Hematopoietic multipotent progenitor cell treated with erythropoietin and hydrocortisone succinate and interleukin-3 and kit ligand, for 4 days (in vitro differentiated cells): ENCODE data around the gene RCOR1.

Experiments used
- DNase-seq: peaks from one replicate; pipeline ENCODE4 v3.0.0-alpha.2; 2015

Gene RCOR1

GRCh38 chr14:102686196-102686801 is 93.8 kb downstream of the RCOR1 start:
- DNase-seq: peak; percentile 44

GRCh38 chr14:102688290-102688689 is 95.8 kb downstream of the RCOR1 start:
- DNase-seq: peak; percentile 50

DNA sequence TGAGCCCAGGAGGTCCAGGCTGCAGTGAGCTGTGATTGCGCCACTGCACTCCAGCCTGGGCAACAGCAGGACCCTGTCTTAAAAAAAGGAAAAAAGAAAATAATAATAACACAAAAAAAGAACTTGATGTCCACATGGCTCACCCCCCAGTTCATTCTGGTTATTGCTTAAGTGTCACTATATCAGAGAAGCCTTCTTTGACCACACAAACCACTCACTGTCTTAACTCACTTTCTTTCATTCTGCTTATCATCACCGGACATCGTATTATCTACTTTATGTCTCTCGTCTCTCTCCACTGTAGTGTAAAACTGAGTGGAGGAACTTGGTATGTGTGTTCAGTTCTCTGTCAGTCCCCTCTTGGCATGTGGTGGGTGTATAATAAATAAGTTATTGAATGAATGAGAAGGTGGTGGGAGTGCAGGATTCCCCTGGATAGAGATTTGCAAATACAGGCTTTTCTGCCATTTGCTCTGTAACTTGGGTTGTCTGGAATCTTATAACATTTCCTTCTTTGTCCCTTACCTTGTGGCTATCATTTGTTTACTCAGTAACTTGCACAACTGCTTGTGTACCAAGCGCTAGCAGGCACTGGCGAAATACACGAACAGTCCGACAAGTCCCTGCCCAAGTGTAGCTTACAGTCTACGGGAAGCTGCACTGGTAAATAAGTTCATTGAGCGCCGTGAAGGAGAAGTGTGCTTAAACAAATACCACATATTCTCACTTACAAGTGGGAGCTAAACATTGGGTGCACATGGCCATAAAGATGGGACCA is 98.2 kb downstream of the RCOR1 start:
- peak; percentile 95 for DNase-seq

DNA sequence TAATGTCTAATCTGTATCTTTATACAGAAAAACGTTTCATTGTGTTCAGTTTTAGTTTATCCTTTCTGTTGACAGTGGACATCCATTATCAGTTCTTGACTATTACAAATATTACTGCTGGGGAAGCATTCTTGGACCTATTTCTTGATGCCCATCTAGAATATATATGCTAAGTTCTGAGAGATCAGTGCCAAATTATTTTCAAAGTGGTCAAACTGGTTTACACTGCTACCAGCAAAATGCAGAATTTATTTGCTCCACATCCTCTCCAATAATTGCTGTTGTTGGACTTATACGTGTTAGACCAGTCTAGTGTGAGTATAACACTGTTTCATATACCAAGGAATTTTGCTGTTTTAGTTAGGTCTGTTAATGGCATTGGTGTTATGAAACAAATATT is 99.3 kb downstream of the RCOR1 start:
- no peak for DNase-seq

DNA sequence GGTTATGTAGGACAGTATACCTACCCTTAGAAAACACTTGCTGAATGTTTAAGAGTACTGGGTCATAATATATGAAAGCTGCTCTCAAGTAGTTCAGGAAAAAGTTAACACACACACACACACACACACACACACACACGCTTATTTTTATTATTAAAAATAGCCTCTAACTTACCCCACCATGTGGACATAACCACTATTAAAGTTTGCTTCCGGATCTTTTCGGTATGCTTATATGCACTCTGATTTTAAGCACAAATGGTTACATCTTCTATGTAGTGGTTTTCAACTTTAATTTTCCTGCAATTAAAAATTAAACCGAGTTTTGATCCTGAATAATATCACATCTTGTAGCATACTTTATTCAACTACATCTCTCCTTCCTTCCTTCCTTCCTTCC is 99.9 kb downstream of the RCOR1 start:
- DNase-seq: no peak

- peak; percentile 48 for DNase-seq
Observed at GRCh38 chr14:102693006-102693755, 100.7 kb downstream of the RCOR1 start.

DNA sequence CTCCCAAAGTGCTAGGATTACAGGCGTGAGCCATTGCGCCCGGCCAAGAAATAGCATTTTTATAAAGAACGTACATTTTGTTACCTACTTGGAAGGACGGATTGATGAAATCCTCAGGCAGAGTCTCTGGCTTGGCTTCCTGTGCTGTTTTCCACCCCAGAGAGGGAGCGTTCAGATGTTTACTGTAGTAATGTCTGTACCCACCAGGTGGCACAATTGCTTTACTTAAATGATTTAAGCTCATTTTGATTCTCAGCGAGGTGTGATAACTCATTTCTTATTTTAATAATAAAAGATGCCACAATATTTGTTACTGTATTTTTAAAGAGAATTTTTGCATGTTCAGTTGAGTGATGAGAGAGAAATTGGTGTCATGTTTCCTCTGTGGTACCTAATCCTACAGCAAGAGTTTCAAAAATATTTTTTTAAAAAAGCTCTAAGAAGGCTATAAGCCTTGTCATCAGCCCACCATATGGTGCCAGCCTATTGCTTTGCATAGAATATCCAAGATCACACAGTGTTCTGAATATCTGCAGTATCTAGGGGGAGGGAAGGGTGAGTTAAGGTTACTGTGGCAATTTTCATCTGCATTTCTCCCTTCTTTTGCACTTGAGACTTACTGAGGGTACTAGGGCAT is 102.2 kb downstream of the RCOR1 start:
- DNase-seq: peak; percentile 93

- DNase-seq: peak; percentile 59
Observed at GRCh38 chr14:102695167-102695555, 102.7 kb downstream of the RCOR1 start.

- DNase-seq: no peak
Observed at GRCh38 chr14:102696332-102696731, 103.9 kb downstream of the RCOR1 start.

DNA sequence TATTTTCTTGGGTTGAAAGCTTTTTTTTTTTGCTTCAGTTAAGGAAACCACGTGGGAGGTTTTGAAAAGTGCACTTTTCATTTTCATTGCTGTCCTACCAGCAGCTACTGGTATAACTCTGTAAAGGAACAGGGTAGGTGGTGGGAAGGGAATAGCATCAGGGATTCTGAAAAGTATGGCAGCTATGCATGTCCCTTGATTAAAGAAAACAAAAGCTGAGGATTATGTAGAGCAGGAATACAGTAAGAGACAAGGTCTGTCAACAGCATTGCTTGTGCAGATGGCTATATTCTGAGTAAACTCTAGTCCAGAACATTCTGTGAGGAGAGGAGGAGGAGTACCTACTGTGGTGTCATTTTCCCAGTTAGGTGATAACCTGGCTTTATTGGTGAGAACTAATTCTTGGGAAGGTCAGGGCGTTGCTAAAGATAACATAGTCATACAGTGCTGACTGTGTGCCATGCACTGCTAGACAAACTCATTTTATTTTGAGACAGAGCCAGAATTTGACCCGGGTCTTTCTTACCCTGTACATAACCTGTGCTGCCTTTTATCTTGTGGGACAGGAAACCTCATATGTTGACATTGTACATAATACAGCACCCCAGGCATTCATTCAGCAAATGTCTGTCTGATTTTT is 104.5 kb downstream of the RCOR1 start:
- DNase-seq: peak; percentile 17

GRCh38 chr14:102697501-102697900 is 105.1 kb downstream of the RCOR1 start:
- no peak for DNase-seq

- no peak for DNase-seq
Observed at GRCh38 chr14:102699416-102700110, 107.1 kb downstream of the RCOR1 start.

GRCh38 chr14:102708494-102708893 is 116.0 kb downstream of the RCOR1 start:
- no peak for DNase-seq

DNA sequence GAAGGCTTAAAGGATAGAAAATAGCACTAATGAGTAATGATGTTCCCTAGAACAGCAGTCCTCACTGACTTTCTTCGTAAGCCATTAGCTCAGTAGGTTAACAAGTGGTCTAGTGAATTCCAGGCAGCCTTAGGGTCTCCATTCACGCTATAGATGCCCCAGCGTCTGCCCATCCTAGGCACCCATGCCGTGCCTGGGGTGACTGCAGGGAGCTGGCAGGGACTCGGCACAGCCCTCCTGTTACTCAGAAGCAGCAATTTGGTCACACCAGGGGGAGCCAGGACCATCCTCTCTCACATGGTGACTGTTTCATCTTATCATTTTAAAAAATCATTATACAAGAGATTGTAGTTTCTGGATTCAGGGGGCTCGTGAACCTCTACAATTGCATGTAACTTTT is 118.8 kb downstream of the RCOR1 start:
- DNase-seq: no peak

DNA sequence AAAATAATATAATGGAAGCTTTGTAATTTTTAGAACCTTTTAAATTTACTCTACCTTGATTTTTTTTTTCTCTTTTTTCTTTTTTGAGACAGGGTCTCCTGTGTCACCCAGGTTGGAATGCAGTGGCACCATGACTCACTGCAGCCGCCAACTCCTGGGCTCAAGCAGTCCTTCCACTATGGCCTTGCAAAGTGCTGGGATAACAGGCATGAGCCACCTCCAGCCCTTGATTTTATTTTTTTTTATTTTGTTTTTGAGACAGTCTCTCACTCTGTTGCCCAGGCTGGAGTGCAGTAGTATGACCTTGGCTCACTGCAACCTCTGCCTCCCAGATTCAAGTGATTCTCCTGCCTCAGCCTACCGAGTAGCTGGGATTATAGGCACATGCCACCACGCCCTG is 119.5 kb downstream of the RCOR1 start:
- DNase-seq: no peak

- peak; percentile 93 for DNase-seq
Observed at GRCh38 chr14:102717276-102717675, 124.8 kb downstream of the RCOR1 start.

DNA sequence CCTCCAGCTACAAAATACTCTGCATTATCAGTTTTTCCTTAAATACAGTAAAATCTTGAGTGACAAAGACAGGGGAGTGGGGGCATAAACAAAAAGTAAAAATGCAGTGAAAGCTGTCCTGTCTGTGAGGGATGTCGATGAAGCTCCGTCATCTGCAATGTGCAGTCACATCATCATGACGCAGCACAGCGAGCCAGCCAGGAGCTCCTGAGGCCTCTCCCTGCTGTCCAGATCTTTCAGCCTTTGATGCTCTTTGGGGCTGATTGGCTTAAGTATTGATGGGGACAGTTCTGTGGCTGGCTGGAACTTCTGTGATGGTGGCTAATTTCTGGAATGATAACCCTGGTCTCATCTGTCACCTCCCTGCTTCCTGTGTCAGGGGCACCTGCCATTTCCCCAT is 130.2 kb downstream of the RCOR1 start:
- no peak for DNase-seq

GRCh38 chr14:102723650-102724049 is 131.2 kb downstream of the RCOR1 start:
- DNase-seq: no peak

DNA sequence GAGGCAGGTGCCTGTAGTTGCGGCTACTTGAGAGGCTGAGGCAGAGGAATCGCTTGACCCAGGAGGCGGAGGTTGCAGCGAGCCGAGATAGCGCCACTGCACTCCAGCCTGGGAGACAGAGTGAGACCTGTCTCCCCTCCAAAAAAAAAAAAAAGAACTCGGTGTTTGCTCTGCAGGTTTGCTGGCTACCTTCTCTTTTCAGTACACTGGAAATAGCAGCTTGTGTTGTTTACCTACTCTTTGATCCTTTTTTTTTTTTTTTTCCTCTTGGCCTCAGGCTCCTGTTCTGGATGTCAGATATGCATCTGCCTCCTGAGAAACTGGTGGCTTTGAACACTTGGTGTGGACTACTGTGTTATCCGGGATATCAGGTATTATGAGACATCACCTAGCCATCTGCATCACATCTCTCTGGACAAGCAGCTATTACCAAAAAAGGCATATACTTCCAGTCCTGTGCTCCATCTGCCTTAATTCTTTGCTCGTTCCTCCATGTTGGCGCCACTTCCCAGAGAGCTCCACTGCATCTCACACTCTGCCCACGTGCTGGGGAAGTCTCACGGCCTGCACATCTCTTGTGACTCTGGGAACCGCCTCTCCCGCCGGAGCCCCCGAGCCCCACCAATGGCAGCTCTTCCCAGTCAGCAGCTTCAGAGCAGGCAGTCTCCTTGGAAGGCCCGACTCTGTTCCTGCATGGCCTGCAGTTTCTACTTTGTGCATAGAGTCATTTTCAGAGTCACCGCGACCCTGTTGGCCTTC is 133.9 kb downstream of the RCOR1 start:
- no peak for DNase-seq

DNA sequence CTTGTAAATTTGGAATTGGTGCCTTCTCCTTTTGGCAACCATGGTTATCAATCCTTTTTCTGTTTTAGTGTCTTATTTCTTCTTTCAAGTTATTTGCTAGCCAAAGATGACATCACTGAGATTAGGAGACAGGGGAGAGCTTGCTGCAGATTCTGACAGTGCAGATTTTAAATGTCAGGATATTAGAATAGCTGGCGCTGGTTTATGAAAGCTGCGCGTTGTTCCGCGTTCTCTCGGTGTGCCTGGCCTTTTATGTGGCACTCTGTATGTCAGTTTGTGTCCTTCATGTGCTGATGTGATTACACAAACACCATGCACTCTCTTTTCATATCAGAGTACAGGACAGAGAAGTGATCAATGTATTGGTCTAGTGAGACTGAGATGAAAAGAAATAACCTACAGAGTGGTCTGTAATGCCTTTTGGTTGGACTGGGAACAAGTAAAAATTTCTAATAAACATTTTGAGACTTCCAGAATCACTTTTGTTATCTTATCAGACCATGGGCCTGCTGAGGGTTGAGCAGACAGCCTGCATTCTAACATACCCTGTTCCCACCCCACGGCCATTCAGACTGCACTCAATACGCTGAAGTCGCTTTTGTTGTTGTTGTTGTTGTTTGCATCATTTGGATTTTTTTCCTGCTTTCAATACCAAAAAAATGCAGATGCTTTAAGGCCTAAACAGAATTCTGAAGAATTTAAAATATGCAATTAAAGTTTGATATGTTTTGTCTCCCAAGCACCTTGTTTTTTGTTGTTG is 135.1 kb downstream of the RCOR1 start:
- DNase-seq: no peak

DNA sequence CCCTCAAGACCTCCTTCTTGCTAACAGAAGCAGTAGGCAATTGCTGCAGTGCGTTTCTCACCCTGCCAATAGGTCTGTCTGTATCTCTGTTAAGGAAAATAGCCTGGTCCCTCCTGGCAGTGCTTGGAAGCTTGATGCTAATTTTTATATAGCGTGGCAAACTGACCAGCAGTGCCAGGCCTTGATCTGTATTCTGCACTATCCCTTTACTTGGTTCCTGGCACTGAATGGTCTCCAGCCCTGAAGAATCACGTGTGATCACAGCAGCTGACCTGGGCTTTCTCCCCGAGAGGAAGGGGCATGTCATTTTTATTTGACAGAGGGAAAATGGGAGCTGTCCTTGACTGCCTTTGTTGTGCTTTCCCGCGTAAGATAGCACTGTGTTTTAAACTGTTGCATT is 136.1 kb downstream of the RCOR1 start:
- DNase-seq: no peak
